GM18867 (cell line): ENCODE data around the gene ISG15.

ENCODE experiments used
- ATAC-seq: cut with Tn5 transposase; IDR thresholded peaks from one replicate; pipeline ENCODE4 v1.9.1; 2021; ENCODE audit warnings: mild to moderate bottlenecking, moderate library complexity; ENCODE audit not compliant: unreplicated experiment

Gene ISG15

DNA sequence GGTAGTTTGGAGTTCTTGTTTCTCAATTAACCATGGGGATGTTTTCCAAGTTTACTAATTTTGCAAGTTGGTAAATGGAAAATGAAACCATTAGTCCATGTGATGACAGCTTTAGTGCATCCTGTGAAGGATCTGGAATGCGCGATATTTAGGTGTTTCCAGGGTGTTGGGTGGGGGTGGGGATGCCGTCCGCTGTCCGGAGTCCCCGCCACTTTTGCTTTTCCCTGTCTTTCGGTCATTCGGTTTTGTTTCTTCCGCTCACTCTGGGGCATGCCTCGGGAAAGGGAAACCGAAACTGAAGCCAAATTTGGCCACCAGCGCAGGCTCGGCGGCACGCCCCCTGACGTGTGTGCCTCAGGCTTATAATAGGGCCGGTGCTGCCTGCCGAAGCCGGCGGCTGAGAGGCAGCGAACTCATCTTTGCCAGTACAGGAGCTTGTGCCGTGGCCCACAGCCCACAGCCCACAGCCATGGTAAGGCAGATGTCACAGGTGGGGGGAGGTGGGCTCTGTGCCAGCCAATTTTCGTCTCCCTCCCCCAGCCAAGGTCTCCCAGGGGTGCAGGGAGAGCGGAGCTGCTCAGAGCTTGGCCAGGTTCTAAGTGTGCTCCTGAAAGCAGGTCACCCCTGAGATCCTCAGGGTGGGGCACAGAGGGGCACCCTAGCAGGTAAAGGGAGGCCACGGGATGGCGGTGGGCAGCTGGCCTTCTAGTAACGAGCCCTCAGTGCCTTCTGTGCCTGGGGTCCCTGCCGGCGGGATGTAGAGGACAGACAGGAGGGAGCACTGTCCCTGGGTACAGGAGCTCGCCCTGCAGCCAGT is at the start of gene ISG15:
ISG15 (plus strand) TSS at position 393 of the 817 bp plus-strand sequence; CDS start at position 470, 77 bp downstream.
- ATAC-seq = peak; percentile 78

GRCh38 chr1:963746-964525 is 49.4 kb upstream of the ISG15 start:
- ATAC-seq = no peak

- no peak for ATAC-seq
Observed at GRCh38 chr1:964691-965525, 48.4 kb upstream of the ISG15 start.

GRCh38 chr1:965526-966134 is 47.7 kb upstream of the ISG15 start:
- no peak for ATAC-seq

DNA sequence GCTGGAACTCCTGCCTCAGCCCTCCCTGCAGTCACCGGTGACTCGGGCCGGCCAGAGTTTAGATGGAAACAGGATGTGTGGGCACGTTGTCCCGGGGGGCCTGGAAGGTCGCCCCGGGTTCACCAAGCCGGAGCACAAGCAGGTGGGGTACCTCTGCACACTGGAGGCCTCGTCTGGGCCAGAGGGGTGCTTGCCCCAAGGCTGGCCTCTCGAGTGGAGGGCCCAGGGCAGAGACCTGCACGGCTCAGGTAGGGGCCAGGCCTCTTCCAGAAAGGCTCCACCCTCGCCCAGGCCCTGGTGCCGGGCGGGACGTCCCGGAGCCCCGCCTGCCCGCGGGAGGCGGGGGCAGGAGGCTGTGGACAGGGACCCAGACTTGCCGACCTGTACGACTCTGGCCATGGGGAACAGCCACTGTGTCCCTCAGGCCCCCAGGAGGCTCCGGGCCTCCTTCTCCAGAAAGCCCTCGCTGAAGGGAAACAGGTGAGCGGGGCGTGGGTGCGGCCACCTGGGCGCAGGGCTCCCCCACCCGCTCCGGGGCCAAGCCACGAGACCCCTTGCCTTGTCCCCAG is 47.1 kb upstream of the ISG15 start, which contains the start of gene PLEKHN1:
PLEKHN1 (plus strand) TSS at position 348 of the 569 bp plus-strand sequence; CDS start at position 398, 50 bp downstream.
- ATAC-seq = peak; percentile 32

DNA sequence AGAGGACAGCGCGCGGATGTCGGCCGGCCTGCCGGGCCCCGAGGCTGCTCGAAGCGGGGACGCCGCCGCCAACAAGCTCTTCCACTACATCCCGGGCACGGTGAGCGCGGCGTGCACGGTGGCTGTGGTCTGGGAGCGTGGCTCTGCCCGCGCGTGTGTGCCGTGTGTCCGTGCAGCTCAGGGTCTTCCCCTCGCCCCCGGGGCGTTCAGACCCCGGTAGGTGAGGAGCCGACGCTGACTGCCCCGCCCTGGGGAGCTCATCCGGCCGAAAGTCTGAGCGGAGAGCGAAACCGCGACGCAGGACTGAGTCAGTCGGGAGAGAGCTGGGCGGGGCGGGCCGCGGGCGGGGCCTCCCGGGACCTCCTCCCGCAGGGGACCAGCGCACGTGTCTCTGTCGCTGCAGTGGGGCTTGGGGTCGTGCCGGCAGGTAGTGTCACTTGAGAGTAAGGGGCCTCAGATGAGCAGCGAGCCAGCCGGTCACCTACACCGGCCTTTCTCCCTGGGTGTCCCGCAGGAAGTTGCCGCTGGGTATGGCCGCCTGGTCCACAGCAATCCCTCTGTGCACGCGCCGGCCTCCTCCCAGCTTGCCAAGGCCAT is 46.5 kb upstream of the ISG15 start:
- peak; percentile 44 for ATAC-seq

DNA sequence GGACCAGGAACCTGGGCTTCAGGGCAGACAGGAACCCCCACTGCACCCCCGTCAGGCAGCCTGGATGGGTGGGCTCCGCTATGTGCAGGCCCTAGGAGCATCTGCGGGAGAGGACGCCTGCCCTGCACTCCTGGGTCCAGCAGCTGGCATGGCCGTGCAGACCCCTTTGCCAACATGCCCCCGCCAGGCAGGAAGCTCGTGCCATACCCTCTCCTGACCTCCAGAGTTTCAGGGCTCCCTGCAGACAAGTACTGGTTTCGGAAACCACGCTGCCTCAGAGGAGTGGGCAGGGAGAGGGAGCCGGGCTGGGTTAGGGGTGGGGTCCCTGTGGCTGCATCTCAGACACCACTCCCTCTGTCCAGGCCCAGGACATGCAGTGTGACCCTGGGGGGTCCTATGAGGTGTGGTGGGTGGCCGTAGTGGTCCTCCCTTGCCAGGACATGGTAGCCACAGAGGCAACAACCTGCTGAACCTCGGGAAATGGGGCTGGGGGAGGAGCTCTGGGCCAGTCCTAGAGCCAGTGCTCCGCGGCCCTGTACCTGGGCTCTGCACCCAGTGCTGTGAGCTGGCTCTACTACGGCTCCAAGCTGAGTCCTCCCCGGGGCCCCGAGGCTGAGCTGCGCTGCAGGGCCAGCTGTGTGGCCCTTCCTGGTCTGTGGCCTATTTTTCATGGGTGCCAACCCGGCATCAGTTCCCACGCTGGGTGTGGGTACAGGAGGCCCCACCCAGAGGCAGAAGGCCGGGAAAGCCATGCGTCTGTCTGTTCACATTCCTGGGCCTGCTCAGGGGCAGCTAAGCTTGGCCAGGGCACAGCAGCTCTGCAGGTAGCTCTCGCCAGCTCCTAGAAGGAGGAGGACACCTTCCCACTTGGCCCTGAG is 45.6 kb upstream of the ISG15 start:
- ATAC-seq = no peak

DNA sequence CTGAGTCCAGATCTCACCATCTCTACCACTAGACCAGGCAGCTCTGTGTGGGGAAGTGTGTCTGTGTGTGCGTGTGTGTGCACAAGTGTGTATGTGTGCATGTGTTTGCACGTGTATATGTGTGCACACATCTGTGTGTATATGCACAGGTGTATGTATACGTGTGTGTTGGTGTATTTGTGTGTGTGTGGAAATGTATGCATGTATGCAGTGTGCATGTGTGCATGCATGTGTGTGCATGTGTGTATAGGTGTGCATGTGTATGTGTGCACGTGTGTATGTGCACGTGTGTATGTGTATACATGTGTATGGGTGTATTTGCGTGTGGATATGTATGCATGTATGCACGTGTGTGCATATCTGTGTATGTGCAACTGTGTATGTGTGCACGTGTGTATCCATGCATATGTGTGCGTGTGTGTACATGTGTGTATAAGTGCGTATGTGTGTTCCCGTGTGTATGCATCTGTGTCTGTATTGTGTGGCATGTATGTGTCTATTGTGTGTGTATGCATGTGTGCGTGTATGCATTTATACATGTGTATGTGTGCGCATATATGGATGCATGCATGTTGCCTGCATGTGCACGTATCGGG is 43.9 kb upstream of the ISG15 start:
- ATAC-seq = no peak

DNA sequence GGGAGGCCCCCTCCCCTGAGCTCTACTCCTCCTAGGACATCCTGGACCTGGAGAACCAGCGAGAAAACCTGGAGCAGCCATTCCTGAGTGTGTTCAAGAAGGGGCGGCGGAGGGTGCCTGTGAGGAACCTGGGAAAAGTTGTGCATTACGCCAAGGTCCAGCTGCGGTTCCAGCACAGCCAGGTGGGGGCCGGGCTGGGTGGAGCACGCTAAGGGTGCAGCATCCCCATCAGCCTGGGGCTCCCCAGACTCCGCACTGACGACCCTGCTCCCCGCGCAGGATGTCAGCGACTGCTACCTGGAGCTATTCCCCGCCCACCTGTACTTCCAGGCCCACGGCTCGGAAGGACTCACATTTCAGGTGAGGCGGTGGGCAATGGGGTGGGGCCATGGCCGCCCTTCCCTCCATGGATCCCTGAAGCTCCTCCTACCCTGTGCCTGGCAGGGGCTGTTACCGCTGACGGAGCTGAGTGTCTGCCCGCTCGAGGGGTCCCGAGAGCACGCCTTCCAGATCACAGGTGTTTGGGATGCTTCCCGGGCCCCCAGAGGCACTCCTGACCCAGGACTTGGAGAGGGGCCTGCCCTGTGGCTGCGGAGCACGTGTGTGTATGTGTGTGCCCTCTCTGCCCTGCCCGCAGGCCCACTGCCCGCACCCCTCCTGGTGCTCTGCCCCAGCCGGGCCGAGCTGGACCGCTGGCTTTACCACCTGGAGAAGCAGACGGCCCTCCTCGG is 42.9 kb upstream of the ISG15 start:
- ATAC-seq = no peak

DNA sequence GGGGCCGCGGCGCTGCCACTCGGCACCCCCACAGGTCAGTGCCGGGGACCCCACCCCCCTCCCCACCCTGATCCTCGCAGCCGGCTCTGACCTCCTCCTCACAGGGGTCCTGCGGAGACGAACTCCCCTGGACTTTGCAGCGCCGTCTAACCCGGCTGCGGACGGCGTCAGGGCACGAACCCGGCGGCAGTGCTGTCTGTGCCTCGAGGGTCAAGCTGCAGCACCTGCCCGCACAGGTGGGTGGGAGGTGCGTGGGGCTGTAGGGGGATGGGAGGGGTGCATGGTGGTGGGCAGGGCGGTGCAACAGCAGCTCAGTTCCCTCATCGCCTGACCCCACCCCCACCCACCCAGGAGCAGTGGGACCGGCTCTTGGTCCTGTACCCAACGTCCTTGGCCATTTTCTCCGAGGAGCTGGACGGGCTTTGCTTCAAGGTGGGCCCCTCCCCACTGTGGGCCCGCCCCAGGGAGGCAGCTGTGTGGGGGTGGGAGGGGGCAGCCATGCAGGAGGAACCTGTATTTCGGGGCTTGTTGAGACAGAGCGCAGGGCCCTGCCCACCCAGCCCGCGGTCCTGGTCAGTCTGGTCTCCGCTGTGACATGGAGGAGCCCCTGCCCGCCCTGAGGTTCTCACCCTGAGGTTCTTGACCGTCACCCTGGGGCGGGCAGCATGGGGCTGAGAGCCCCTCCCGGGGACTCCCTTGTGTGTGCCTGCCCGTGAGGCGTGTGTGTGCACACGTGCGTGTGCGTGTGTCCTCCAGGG is 42.1 kb upstream of the ISG15 start:
- ATAC-seq = no peak

GRCh38 chr1:971751-972506 is 41.4 kb upstream of the ISG15 start:
- ATAC-seq = no peak

GRCh38 chr1:972726-973458 is 40.4 kb upstream of the ISG15 start:
- no peak for ATAC-seq

GRCh38 chr1:973459-974292 is 39.6 kb upstream of the ISG15 start:
- no peak for ATAC-seq

GRCh38 chr1:974293-974640 is 39.0 kb upstream of the ISG15 start:
- no peak for ATAC-seq
